ENCODE results near the gene TCOF1.

Gene TCOF1

GRCh38 chr5:150391064-150391834 lies 33.8 kb downstream of the TCOF1 start:
- Histone ChIP-seq H3K4me3 (replicated peaks; ENCODE audit: insufficient read depth, low read length) (no peak overlapping the region), H3K27me3 (ENCODE audit: insufficient read depth, poor library complexity, severe bottlenecking) (no peaks in the 10 kb centered on the region), H3K27ac (replicated peaks) (no peak overlapping the region)
- TF ChIP-seq CTCF (IDR thresholded peaks at IDR 0.05; ENCODE audit: insufficient read depth, low read length) (no peak), SPI1 (IDR thresholded peaks at IDR 0.05; ENCODE audit: borderline replicate concordance, low read depth) (no peak), GABPA (IDR thresholded peaks at IDR 0.05; ENCODE audit: low read depth) (no peak)
- no peak for DNase-seq (ENCODE audit: low read depth in 1 of 2, low spot score in 1 of 2)

GRCh38 chr5:150391986-150392385 lies 34.5 kb downstream of the TCOF1 start:
- no peak overlapping the region for H3K4me3 ChIP-seq (replicated peaks; ENCODE audit: insufficient read depth, low read length)
- no peaks in the 10 kb centered on the region for H3K27me3 ChIP-seq (ENCODE audit: insufficient read depth, poor library complexity, severe bottlenecking)
- DNase-seq (ENCODE audit: low read depth in 1 of 2, low spot score in 1 of 2), result no peak
- TF ChIP-seq CTCF (IDR thresholded peaks at IDR 0.05; ENCODE audit: insufficient read depth, low read length) (no peak), SPI1 (IDR thresholded peaks at IDR 0.05; ENCODE audit: borderline replicate concordance, low read depth) (no peak), REST (IDR thresholded peaks at IDR 0.05; ENCODE audit: insufficient replicate concordance, low read depth) (no peak), POLR2AphosphoS5 (IDR thresholded peaks at IDR 0.05; ENCODE audit: low read depth) (no peak), GABPA (IDR thresholded peaks at IDR 0.05; ENCODE audit: low read depth) (no peak)
- H3K27ac ChIP-seq (replicated peaks), result no peak overlapping the region

GRCh38 chr5:150392680-150393079 lies 35.2 kb downstream of the TCOF1 start:
- TF ChIP-seq CTCF (IDR thresholded peaks at IDR 0.05; ENCODE audit: insufficient read depth, low read length) (no peak), GABPA (IDR thresholded peaks at IDR 0.05; ENCODE audit: low read depth) (no peak), SPI1 (IDR thresholded peaks at IDR 0.05; ENCODE audit: borderline replicate concordance, low read depth) (no peak), REST (IDR thresholded peaks at IDR 0.05; ENCODE audit: insufficient replicate concordance, low read depth) (no peak), POLR2AphosphoS5 (IDR thresholded peaks at IDR 0.05; ENCODE audit: low read depth) (no peak)
- Histone ChIP-seq H3K4me3 (replicated peaks; ENCODE audit: insufficient read depth, low read length) (no peak overlapping the region), H3K27me3 (ENCODE audit: insufficient read depth, poor library complexity, severe bottlenecking) (no peaks in the 10 kb centered on the region), H3K27ac (replicated peaks) (no peak overlapping the region)
- DNase-seq (ENCODE audit: low read depth in 1 of 2, low spot score in 1 of 2), result no peak
